ENCODE measurements around the gene ASF1B. TPM values are rescaled to one million over a fixed set of nuclear protein-coding genes. Genes with fewer than 3 reads are reported as not detected.

The ASF1B gene
- total and polyA plus RNA-seq, 2 donors (not counting 1 experiment from before 2014, with no cell fraction given) = 1.9 to 2.5 TPM

DNA sequence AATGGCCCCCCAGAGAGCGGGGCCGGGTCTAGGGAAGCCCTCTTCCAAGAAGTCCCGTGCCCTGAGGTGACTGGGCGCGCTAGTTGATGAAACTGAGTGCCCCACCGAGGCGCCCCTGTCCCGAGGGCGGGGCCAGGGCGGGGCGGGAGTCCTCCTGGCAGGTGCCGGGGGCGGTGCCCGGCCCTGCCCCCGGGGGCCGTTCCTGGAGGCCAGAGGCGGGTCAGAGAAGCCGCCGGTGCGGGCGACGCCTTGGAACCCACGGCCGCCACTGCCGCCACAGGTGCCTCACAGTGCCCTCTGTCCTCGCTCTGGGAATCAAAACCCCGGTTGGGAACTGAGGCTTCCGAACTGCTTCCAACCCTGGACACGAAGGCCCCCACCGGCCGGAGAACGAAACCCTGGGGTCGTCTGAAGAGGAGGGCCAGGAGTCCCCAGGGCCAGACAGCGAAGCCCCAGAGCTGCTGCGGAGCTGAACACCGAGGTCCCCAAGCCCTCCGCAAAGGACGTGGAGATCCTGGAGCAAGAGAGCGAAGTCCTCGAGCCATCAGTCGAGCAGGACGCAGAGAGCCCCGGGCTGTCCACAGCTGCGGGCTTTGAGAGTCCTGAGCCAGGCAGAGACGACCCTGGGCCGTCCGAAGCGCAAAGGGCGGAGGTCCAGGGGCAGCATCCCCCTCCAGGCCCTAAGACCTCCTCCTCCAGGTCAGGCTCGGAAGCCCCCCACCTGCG, 63.7 kb downstream of the ASF1B start, which contains the start of gene MISP3:
Gene MISP3, plus strand, starts transcription at position 252 of the 726 bp plus-strand sequence. CDS start 524 bp downstream, outside the sequence.
- DNase-seq (no peak), ATAC-seq (ENCODE audit: low read depth) (peak; percentile 29)
- ChIA-PET CTCF (interaction anchor here (0.7 to 6.8 kb wide), 23 partner anchors 8 to 276 kb away, joined by 3 to 92 read pairs (median 7); partner anchors contain the start of genes ASF1B, BRME1, CC2D1A and IL27RA), POLR2A (interaction anchor here (0.5 to 1.4 kb wide), 4 partner anchors 24 to 191 kb away, joined by 5 to 9 read pairs (median 7); no protein-coding TSS in a partner anchor)
- no peaks in the 10 kb centered on the region for H3K79me2 ChIP-seq (ENCODE audit: control insufficient read depth, insufficient read depth, low read length)
- H3K4me3 ChIP-seq (ENCODE audit: control extremely low read depth in 1 of 5, extremely low read depth in 1 of 5, insufficient read depth in 1 of 5, low read depth in 2 of 5, low read length in 4 of 5) = peak within 1 kb of the TSS; percentile 47 to 79 (median 59)
- no peaks in the 10 kb centered on the region for H4K20me1 ChIP-seq (ENCODE audit: control insufficient read depth, insufficient read depth, low read length, poor library complexity, severe bottlenecking)
- Mint-ChIP-seq H3K9me3 (ENCODE audit: insufficient read depth) (no peaks in the 10 kb centered on the region), H3K4me3 (peak within 1 kb of the TSS; percentile 87), H3K27me3 (peaks cover 5% of the 10 kb centered on the region), H3K27ac (peak within 1 kb of the TSS; percentile 41), H3K4me1 (peaks cover 26% of the 10 kb centered on the region)
- H3K9me3 ChIP-seq (ENCODE audit: control extremely low read depth in 1 of 3, control insufficient read depth in 2 of 3, insufficient read depth in 1 of 3, low read length in 2 of 3) = peaks cover 0 to 3% (median 0%) of the 10 kb centered on the region in 3 donors
- intact Hi-C loops (cut with micrococcal nuclease) = loop anchor here (1.0 to 5.0 kb wide), 5 partner anchors 9 to 120 kb away; partner anchors contain the start of genes ASF1B and DCAF15
- WGBS (ENCODE audit: insufficient coverage) = 1% methylated on average over 51 of the region's 51 CpGs
- peaks cover 0 to 18% (median 5%) of the 10 kb centered on the region in 4 experiments for H3K27me3 ChIP-seq (replicated peaks in 1 of 4; ENCODE audit: control extremely low read depth in 1 of 4, control insufficient read depth in 3 of 4, insufficient read depth in 4 of 4, low read length in 3 of 4)
- H2AFZ ChIP-seq (ENCODE audit: insufficient read depth, low read depth, low read length, poor library complexity, severe bottlenecking) = peak within 1 kb of the TSS; percentile 91
- H3K4me1 ChIP-seq (ENCODE audit: control insufficient read depth in 2 of 2, insufficient read depth in 2 of 2, low read length in 2 of 2) = peaks cover 31 to 35% of the 10 kb centered on the region in 2 donors
- peak within 1 kb of the TSS; percentile 72 for H3K9ac ChIP-seq (ENCODE audit: low read length)
- TF ChIP-seq EZH2 (IDR thresholded peaks at IDR 0.05; ENCODE audit: borderline replicate concordance, insufficient read depth, low read depth, low read length, poor library complexity, severe bottlenecking) (no peak), CTCF (IDR thresholded peaks at IDR 0.05) (no peak)
- H3K27ac ChIP-seq (ENCODE audit: low read length in 2 of 2) = no peak within 1 kb of the TSS
- no peaks in the 10 kb centered on the region for H3K36me3 ChIP-seq (replicated peaks in 1 of 2; ENCODE audit: control extremely low read depth in 1 of 2, control insufficient read depth in 1 of 2, extremely low read depth in 1 of 2, insufficient read depth in 2 of 2, low read length in 1 of 2)
- H3K4me2 ChIP-seq (replicated peaks; ENCODE audit: low read depth, low read length, poor library complexity, severe bottlenecking) = peak within 1 kb of the TSS; percentile 99
